HepG2 (cell line): ENCODE measurements around the gene ADGRB2. TPM values are rescaled to one million over a fixed set of nuclear protein-coding genes. Genes with fewer than 3 reads are reported as not detected.

ENCODE experiments used
- ATAC-seq: fragments of 200-7000 bp; cut with Tn5 transposase; 3 replicates; pipeline ENCODE4 v1.9.1; 2020; ENCODE audit warnings: mild to moderate bottlenecking, moderate library complexity
- BruUV-seq: library from RNA; stranded (reverse); fragments of 400-500 nt; replicated peaks from 2 replicates; lab custom pipeline; 2021; lab: Mats Ljungman, UMichigan
- CTCF ChIA-PET: fragments of 300-600 bp; formaldehyde crosslinking; extraction: SDS; loops from one replicate; lab custom pipeline; 2021; ENCODE audit warnings: low total read pairs, inconsistent platforms, low intra/inter-chr PET ratio; lab: Yijun Ruan, JAX
- POLR2A ChIA-PET: fragments of 350-600 bp; sonication (Branson Sonifier 250); formaldehyde crosslinking; loops from one replicate; lab custom pipeline; 2020; ENCODE audit warnings: antibody characterized with exemption, inconsistent platforms; lab: Yijun Ruan, JAX
- DNase-seq: peaks from one replicate; pipeline ENCODE4 v3.0.0-alpha.2; 2015; ENCODE audit warnings: low spot score
- FAIRE-seq: peaks from 3 replicates; lab custom pipeline; 2011; peaks lifted over from hg19 to GRCh38; lab: Jason Lieb, UNC
- H2AFZ ChIP-seq: one replicate; pipeline ENCODE4 v1.6.1; 2011; ENCODE audit warnings: low read length, inconsistent platforms
- H3K27ac ChIP-seq: fragments of 300-600 bp; 3 replicates; pipeline ENCODE4 v1.8.0; 2011; ENCODE audit warnings: mixed run types, mild to moderate bottlenecking, mixed read lengths, low read length, inconsistent platforms; ENCODE audit not compliant: insufficient read depth; ENCODE audit errors: extremely low read length
- H3K27me3 ChIP-seq, 2 experiments: fragments of 200-600 bp in 1 of 2; 2 replicates in 1 of 2; 3 replicates in 1 of 2; pipeline versions ENCODE4 v1.6.0 to v1.8.0; 2011; ENCODE audit warnings: low read length in 2 of 2, mild to moderate bottlenecking in 2 of 2, moderate library complexity in 2 of 2, inconsistent platforms in 1 of 2; ENCODE audit not compliant: insufficient read depth in 2 of 2, control insufficient read depth in 1 of 2
- H3K36me3 ChIP-seq, 2 experiments: fragments of 200-600 bp in 1 of 2; replicated peaks in 1 of 2; 2 replicates in 1 of 2; 3 replicates in 1 of 2; pipeline versions ENCODE4 v1.5.1 to v1.8.0; 2011; ENCODE audit warnings: low read length in 2 of 2, inconsistent platforms in 1 of 2; ENCODE audit not compliant: insufficient read depth in 2 of 2, control insufficient read depth in 1 of 2
- H3K4me1 ChIP-seq: 2 replicates; pipeline ENCODE4 v1.5.1; 2012; ENCODE audit warnings: low read length, inconsistent platforms; ENCODE audit not compliant: insufficient read depth
- H3K4me2 ChIP-seq: 2 replicates; pipeline ENCODE4 v1.6.0; 2011; ENCODE audit warnings: low read depth, low read length, inconsistent platforms
- H3K4me3 ChIP-seq, 3 experiments: fragments of 200-600 bp in 1 of 3; sonication (generic), shearing (Covaris generic) in 1 of 3; replicated peaks in 1 of 3; 2 replicates each; pipeline ENCODE4 v1.5.1; 2011 to 2016; ENCODE audit warnings: low read length in 3 of 3, inconsistent platforms in 2 of 3, low read depth in 2 of 3, mild to moderate bottlenecking in 2 of 3, control low read depth in 1 of 3, mixed read lengths in 1 of 3; ENCODE audit not compliant: insufficient read depth in 1 of 3
- H3K79me2 ChIP-seq: one replicate; pipeline ENCODE4 v1.6.1; 2011; ENCODE audit warnings: low read length, inconsistent platforms; ENCODE audit not compliant: insufficient read depth
- H3K9ac ChIP-seq: 2 replicates; pipeline ENCODE4 v1.6.0; 2011; ENCODE audit warnings: mild to moderate bottlenecking, low read depth, low read length, inconsistent platforms; ENCODE audit not compliant: insufficient read depth
- H3K9me3 ChIP-seq: 2 replicates; pipeline ENCODE4 v1.5.1; 2012; ENCODE audit warnings: mild to moderate bottlenecking, low read length
- H4K20me1 ChIP-seq: 2 replicates; pipeline ENCODE4 v1.6.0; 2011; ENCODE audit warnings: inconsistent platforms, mild to moderate bottlenecking, low read length, moderate library complexity; ENCODE audit not compliant: insufficient read depth
- AFF4 ChIP-seq: sonication (generic); formaldehyde crosslinking; IDR thresholded peaks from 2 replicates; pipeline ENCODE4 v1.4.0; 2020; ENCODE audit warnings: missing genetic modification reagents
- DMTF1 ChIP-seq: sonication (generic); formaldehyde crosslinking; IDR thresholded peaks from 2 replicates; pipeline ENCODE4 v1.4.0; 2020; ENCODE audit warnings: mild to moderate bottlenecking, missing genetic modification reagents
- GLI4 ChIP-seq: sonication (generic); formaldehyde crosslinking; IDR thresholded peaks from 2 replicates; pipeline ENCODE4 v1.5.1; 2020; ENCODE audit warnings: missing genetic modification reagents, mild to moderate bottlenecking, moderate library complexity, borderline replicate concordance
- KDM3A ChIP-seq: IDR thresholded peaks from 2 replicates; pipeline ENCODE4 v1.6.1; 2018; ENCODE audit warnings: low read depth, missing compliant biosample characterization
- ZNF3 ChIP-seq: IDR thresholded peaks from 2 replicates; pipeline ENCODE4 v1.7.0; 2017; ENCODE audit warnings: inconsistent platforms
- ZNF609 ChIP-seq: sonication (generic); formaldehyde crosslinking; IDR thresholded peaks from 2 replicates; pipeline ENCODE4 v1.4.0; 2020; ENCODE audit warnings: mild to moderate bottlenecking, missing genetic modification reagents, borderline replicate concordance
- ZNF7 ChIP-seq: IDR thresholded peaks from 2 replicates; pipeline ENCODE4 v1.6.1; 2016; ENCODE audit warnings: missing biosample characterization, missing genetic modification reagents
- ZSCAN9 ChIP-seq: IDR thresholded peaks from 2 replicates; pipeline ENCODE4 v1.6.1; 2016; ENCODE audit warnings: borderline replicate concordance
- WGBS: methylation state at CpG from one replicate; pipeline ENCODE4 v1.1.6; 2017; ENCODE audit warnings: low lambda C conversion rate; 5-methylcytosine and 5-hydroxymethylcytosine counted together
- in situ Hi-C: cut with HindIII; loops from 2 replicates; pipeline ENCODE4 v1.10.0; 2017; ENCODE audit warnings: low pct_unique_long_range_greater_than_20kb; ENCODE audit not compliant: extremely low pct_ligation_motif_present
- intact Hi-C: fragments of 100-400 bp; cut with micrococcal nuclease; formaldehyde crosslinking; loops from one replicate; pipeline ENCODE4 v1.10.0; 2022; ENCODE audit not compliant: unreplicated experiment
- polyA plus RNA-seq, 8 experiments: library from polyadenylated mRNA; depleted of rRNA in 3 of 8; stranded (reverse) in 7 of 8; unstranded in 1 of 8; fragments of >200 nt; fragmentation: Illumina TruSeq in 4 of 8; extraction: Trizol in 4 of 8; gene quantifications; 2 replicates each; pipeline versions ENCODE4 v1.2.1 to v1.2.3, GENCODE V29; 2011 to 2016; ENCODE audit warnings: low read depth in 4 of 8, missing spikeins in 1 of 8, mixed read lengths in 1 of 8; ENCODE audit not compliant: insufficient read depth in 1 of 8
- total RNA-seq, 5 experiments: library from RNA; depleted of rRNA; stranded (reverse); fragments of >200 nt; fragmentation: Illumina TruSeq; extraction: Trizol; gene quantifications; 2 replicates each; pipeline ENCODE4 v1.2.3, GENCODE V29; 2016; ENCODE audit warnings: low read depth in 1 of 5
- TF ChIP-seq, protein P1 (sequence below): sonication (generic); formaldehyde crosslinking; IDR thresholded peaks from 2 replicates; pipeline ENCODE4 v1.5.0; 2020; ENCODE audit warnings: mild to moderate bottlenecking, missing genetic modification reagents
- TF ChIP-seq, protein P2 (sequence below): sonication (generic); formaldehyde crosslinking; IDR thresholded peaks from 2 replicates; pipeline ENCODE4 v1.4.0; 2020; ENCODE audit warnings: missing genetic modification reagents, low read depth, mild to moderate bottlenecking, borderline replicate concordance

Gene ADGRB2
- total and polyA plus RNA-seq, 2 of the 13 experiments (the other 11 are each of a cell fraction or from before 2014, with no cell fraction given) = 0.03 to 0.09 TPM

DNA sequence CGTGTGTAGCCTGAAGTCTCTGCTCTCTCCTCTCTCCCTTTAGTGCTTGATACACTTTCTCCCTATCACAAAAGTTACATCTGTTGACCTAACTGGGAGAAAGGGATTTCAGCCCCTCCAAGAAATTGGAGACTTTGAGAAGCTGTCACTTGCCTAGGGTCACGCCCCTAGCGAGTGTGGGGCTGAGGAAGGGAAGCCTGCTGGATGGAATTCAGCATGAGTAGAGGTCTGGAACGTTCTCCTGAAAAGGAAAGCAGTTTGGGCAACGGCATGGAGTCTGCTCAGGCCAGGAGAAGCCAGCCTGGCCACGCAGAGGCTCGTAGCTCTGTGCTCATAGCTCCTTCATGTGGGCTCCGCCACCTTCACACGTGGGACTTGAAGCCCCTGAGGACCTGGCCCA, 82.7 kb downstream of the ADGRB2 start:
- Histone ChIP-seq H3K4me3 (no peak overlapping the region), H3K9me3 (no peaks in the 10 kb centered on the region), H3K36me3 (no peaks in the 10 kb centered on the region), H4K20me1 (no peaks in the 10 kb centered on the region), H3K4me2 (no peak overlapping the region), H3K79me2 (no peaks in the 10 kb centered on the region), H3K27me3 (no peaks in the 10 kb centered on the region), H3K9ac (no peak overlapping the region), H2AFZ (no peak overlapping the region), H3K4me1 (no peaks in the 10 kb centered on the region), H3K27ac (no peak overlapping the region)
- DNase-seq = no peak
- no TSS peak for BruUV-seq
- no peak for FAIRE-seq
- intact Hi-C loops = no loop called here
- in situ Hi-C loops = no loop called here
- 83% methylated on average over 4 of the region's 9 CpGs for WGBS
- ATAC-seq = no peak
- ChIA-PET POLR2A (no interaction called here), CTCF (no interaction called here)
- TF ChIP-seq, protein P1, sequence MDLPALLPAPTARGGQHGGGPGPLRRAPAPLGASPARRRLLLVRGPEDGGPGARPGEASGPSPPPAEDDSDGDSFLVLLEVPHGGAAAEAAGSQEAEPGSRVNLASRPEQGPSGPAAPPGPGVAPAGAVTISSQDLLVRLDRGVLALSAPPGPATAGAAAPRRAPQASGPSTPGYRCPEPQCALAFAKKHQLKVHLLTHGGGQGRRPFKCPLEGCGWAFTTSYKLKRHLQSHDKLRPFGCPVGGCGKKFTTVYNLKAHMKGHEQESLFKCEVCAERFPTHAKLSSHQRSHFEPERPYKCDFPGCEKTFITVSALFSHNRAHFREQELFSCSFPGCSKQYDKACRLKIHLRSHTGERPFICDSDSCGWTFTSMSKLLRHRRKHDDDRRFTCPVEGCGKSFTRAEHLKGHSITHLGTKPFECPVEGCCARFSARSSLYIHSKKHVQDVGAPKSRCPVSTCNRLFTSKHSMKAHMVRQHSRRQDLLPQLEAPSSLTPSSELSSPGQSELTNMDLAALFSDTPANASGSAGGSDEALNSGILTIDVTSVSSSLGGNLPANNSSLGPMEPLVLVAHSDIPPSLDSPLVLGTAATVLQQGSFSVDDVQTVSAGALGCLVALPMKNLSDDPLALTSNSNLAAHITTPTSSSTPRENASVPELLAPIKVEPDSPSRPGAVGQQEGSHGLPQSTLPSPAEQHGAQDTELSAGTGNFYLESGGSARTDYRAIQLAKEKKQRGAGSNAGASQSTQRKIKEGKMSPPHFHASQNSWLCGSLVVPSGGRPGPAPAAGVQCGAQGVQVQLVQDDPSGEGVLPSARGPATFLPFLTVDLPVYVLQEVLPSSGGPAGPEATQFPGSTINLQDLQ (CRISPR knock-in tag) = no peak
- TF ChIP-seq ZNF609 (CRISPR knock-in tag) = no peak
- TF ChIP-seq ZNF7 (CRISPR knock-in tag) = no peak
- TF ChIP-seq ZNF3 (CRISPR knock-in tag) = no peak
- TF ChIP-seq ZSCAN9 (CRISPR knock-in tag) = no peak
- TF ChIP-seq KDM3A = no peak
- TF ChIP-seq GLI4 (CRISPR knock-in tag) = no peak
- TF ChIP-seq AFF4 = no peak
- TF ChIP-seq DMTF1 (CRISPR knock-in tag) = no peak
- TF ChIP-seq, protein P2, sequence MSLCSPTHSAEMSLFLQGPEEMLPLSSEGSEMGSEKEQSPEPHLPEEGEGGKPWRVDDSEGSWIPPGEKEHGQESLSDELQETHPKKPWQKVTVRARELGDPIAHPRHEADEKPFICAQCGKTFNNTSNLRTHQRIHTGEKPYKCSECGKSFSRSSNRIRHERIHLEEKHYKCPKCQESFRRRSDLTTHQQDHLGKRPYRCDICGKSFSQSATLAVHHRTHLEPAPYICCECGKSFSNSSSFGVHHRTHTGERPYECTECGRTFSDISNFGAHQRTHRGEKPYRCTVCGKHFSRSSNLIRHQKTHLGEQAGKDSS (CRISPR knock-in tag) = no peak
